HG02840 (cell line): ENCODE measurements around the gene NBEAL2.
A peak's percentile ranks its signal among the peaks of the same experiment; 100 is the strongest.

Source experiments
- ATAC-seq: cut with Tn5 transposase; IDR thresholded peaks from one replicate; pipeline ENCODE4 v1.9.1; 2021; ENCODE audit warnings: mild to moderate bottlenecking, moderate library complexity, moderate number of reproducible peaks; ENCODE audit not compliant: unreplicated experiment, low FRiP score

NBEAL2 gene

DNA sequence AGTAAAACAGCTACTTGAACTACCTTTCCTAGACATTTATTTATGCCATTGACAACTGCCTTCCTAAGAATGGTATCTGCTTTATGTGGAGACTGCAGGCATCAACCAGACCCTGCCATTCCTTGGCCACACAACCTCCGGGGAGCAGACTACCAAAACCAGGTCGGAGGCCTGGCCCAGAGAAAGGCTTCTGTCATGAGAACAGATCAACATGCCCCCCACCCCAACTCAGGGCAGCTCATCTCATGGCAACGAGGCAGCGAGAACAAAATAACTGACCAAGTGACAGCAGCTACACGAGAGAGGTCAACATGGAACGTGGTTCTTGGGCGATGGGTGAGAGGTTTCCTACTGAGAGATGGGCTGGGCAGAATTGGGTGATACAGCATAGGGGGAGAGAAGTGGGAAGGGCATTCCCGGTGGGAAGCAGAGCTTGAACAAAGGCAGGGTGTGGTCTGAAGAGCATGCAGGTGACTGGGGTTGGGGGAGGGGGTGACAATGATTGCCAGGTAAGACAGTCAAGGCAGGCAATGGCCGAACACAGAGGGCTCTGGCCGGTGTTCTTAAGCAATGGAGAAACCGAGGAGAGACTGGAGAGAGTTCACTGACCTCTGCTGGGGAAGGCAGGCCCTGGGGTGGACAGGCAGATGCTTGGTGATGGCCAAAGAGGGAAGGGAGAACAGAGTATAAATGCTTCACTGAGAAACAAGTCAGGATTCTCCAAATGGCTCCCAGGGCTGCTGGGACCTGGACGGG, 36.8 kb upstream of the NBEAL2 start:
- no peak for ATAC-seq

- ATAC-seq, result no peak
Measured at GRCh38 chr3:46943237-46944187, 36.0 kb upstream of the NBEAL2 start.

DNA sequence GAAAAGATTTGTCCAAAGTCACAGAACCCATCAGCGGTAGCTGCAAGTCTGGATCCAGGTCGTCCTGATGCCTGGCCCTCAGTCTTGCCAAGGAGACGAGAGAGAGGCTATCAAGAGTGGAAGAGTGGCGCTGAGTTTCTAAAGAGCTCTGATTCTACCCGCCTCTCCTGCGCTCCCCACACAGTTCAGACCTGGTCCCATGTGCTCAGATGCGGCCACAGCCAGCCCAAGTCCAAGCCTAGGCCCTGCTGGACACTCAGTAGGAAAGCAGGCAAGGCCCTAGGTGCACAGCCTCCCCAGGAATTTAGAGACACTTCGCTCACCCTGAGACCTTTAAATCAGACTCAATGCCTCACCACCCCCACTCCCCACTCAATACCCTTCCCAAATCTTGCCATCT, 35.3 kb upstream of the NBEAL2 start:
- ATAC-seq, result no peak

DNA sequence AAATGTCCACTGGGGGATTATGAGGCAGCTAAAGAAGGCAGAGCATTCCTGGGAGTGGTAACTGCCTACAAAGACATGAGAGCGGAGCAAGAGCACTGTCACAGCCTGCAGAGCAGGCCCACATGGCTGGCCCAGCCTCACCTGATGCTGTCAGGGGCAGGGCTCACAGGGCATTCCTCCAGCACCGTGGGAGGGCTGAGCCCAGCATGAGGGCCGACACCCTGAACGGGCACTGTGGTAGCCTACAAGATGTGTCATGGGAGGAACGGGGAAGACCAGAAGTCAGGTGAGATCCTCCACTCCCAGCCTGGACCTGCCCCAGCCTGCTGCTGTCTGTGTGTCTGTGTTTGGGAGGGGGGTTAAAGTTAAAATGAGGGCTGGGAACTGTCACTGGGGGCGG, 33.0 kb upstream of the NBEAL2 start:
- no peak for ATAC-seq

DNA sequence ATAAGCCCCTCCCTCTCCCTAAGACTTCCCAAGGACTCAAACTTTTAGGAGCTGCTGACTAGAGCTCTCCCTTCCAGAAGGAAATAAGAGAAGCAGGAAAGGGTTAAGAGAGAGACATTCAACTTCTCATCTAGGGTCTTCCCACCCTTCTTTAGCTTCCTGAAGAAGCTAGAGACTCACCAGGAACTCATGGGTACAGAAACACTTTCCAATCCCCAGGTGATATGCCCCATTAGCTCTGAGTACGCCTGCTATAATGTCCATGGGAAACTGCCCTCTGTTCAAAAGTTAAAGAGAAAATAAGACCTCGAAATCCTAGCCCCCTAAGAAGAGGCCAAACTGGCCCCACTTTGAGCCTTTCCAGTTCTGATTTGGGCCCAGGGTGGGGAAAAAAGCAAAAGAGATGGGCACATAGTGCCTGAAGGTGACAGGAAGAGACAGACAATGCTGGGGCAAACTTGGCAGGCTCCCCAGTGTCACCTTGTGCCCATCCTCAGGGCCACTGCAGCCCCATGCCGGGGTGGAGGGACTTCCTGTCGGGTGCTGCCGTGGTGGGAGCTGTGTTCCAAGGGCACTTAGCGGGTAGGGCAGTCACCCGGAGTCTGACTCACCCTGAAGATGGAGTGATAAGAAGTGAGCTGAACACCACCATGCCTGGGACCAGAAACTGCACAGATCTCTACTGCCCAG, 32.5 kb upstream of the NBEAL2 start:
- ATAC-seq, result no peak

DNA sequence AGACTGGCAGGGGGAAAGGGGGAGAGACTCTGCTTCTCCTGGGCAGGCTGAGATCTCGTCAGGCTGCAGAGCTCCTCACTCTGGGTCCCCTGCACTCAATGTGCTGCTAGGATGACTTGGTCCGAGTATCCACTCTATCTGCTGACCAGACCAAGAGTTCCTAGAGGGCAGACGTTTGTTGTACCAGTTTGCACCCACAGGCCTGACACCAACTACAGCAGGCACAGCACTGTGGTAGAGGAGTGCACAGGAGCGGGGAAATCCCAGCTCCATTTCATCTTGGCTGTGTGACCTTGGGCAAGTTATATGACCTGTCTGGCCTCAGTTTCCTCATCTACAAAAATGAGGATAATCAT, 31.9 kb upstream of the NBEAL2 start:
- no peak for ATAC-seq

- no peak for ATAC-seq
Measured at GRCh38 chr3:46947981-46948791, 31.3 kb upstream of the NBEAL2 start.

- ATAC-seq, result peak; percentile 44
Measured at GRCh38 chr3:46948830-46949671, 30.4 kb upstream of the NBEAL2 start.

- no peak for ATAC-seq
Measured at GRCh38 chr3:46950177-46950576, 29.3 kb upstream of the NBEAL2 start.

DNA sequence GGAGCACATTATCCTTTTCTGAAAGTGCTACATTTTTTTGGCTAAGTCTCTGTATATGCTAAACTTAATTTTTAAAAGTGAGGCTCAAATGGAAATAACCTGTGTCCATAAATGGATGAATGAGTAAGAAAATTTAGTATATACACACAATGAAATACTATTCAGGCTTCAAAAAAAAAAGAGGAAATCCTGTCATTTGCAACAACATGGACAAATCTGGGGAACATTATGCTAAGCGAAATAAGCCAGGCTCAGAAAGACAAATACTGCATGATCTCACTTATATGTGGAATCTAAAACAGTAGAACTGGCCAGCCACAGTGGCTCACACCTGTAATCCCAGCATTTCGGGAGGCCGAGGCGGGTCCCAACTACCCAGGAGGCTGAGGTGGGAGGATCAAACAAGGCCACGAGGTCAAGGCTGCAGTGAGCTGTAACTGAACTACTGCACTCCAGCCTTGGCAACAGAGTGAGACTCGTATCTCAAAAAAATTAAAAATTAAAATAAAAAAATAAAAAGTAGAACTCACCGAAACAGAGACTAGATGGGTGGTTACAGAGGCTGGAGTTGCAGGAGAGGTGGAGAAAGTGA, 28.7 kb upstream of the NBEAL2 start:
- no peak for ATAC-seq

GRCh38 chr3:46952813-46953212, 26.7 kb upstream of the NBEAL2 start:
- no peak for ATAC-seq

- no peak for ATAC-seq
Measured at GRCh38 chr3:46953234-46954010, 26.0 kb upstream of the NBEAL2 start.

DNA sequence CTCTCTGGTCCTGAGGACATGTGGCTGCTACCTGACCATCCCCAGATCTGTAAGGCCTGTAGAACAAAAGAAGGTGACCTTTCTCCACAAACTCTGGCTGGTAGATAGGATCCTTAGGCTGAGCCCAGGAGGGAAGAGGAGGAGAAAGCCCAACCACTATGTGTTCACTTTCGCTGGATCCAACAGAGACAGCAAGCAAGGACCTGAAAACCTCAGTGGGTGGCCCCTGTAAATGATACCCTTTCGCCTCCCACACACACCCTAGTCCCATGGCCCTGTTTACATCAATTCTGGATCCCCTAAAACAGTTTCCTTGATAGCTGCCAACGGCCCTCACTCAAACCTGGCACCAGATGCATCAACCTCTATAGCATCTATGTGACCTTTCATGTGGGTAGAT, 25.3 kb upstream of the NBEAL2 start:
- ATAC-seq, result no peak

DNA sequence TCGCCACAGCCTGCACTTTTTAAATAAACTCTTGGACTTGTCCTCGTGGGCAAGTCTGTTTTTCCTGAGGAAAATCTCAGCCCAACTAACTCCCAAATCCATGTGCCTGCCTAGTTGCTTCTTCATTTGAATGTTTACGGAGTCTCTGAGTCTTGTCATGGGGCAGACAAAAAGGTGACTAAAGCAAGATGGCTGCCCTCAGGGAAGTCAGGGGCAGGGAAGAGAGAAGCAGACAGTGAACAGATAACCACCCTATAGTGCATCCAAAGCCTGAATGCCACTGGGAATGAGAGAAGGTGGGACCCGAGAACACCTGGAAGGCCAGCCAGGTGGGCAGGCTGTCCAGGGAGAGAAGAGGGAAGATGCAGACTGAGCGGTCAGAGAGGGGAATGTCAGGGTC, 24.3 kb upstream of the NBEAL2 start:
- ATAC-seq, result no peak

- ATAC-seq, result no peak
Measured at GRCh38 chr3:46955801-46956259, 23.6 kb upstream of the NBEAL2 start.

DNA sequence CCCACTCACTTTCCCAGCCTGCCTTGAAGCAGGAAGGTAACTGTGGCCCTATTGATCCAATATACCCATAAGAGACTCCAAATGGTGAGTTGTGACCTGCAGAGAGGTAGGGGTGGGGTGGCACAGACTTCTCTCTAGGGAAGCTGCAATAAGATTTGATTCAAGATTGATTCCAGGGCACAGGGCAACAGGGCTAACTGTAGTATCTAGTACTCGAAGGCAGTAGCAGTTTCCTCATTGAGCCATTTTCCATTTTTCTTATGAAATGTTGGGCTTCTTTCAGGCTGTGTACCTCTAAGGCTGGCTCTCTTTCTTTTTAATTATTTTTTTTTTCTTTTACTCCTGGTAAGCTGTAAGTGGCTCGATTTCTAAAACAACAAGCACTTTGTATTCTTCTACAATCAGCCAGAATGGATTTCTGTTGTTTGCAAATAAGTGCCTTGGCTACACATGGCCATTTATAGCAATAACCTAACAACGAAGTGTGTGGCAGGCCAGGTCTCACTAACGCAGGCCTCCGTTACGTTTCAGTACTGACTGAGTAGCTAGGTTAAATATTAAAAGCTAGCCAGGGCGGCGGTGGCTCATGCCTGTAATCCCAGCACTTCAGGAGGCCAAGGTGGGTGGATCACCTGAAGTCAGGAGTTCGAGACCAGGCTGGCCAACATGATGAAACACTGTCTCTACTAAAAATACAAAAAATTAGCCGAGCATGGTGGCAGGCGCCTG, 22.2 kb upstream of the NBEAL2 start:
- no peak for ATAC-seq

DNA sequence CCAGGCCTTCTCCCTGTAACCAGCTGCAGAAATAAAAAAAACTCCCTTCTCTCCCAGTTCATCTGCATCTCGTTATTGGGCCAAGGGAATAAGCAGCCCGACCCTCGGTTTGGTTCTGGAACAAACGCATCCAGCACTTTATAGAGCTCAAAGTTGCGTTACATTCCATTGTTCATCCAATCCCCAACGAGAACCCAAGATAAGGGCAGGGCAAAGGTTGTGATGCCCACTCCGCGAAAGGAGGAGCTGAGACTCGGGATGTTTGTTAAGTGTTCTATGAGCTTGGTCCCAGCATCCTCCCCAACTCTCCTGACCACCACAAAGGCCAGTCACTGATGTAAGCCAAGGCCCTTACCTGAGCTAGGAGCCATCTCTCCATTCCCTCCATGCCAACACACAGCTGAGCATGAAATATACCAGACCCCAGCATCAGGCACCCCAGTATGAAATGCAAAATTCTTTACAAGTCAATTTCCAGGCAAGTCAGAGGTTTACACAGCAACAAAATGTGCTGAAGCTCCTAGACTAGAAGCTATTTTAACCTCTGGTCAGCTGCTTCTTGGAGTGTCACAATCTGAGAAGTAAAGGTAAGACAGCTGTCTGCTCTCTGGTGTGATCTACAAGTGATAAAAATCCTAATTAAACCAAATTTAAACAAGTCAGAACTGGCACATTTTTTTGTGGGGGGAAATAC, 20.9 kb upstream of the NBEAL2 start:
- no peak for ATAC-seq
